HFFc6 (cell line): ENCODE measurements around the gene SLCO2A1. TPM values are rescaled to one million over a fixed set of nuclear protein-coding genes. Genes with fewer than 3 reads are reported as not detected.

ENCODE experiments used
- DNase-seq: peaks from one replicate; pipeline ENCODE4 v3.0.0-alpha.2; 2018
- H3K27ac Mint-ChIP-seq: 2 replicates; pipeline ENCODE4 v1.8.0; 2020; ENCODE audit warnings: mild to moderate bottlenecking, mixed read lengths
- H3K27me3 Mint-ChIP-seq: 2 replicates; pipeline ENCODE4 v1.8.0; 2021; ENCODE audit warnings: mild to moderate bottlenecking, moderate library complexity, mixed read lengths; ENCODE audit not compliant: insufficient read depth
- H3K36me3 Mint-ChIP-seq: 2 replicates; pipeline ENCODE4 v1.8.0; 2021; ENCODE audit warnings: low read depth, mixed read lengths
- H3K4me1 Mint-ChIP-seq: 2 replicates; pipeline ENCODE4 v1.8.0; 2020; ENCODE audit warnings: low read depth, mixed read lengths
- H3K4me3 Mint-ChIP-seq: 2 replicates; pipeline ENCODE4 v1.8.0; 2020; ENCODE audit warnings: mild to moderate bottlenecking, moderate library complexity, mixed read lengths
- H3K9me3 Mint-ChIP-seq: 2 replicates; pipeline ENCODE4 v1.8.0; 2020; ENCODE audit warnings: mild to moderate bottlenecking, mixed read lengths
- CTCF ChIP-seq: fragments of 200-600 bp; sonication (generic); IDR thresholded peaks from 2 replicates; pipeline ENCODE4 v1.5.0; 2021; ENCODE audit warnings: antibody characterized with exemption, mild to moderate bottlenecking
- total RNA-seq, 6 experiments: library from RNA; stranded (reverse); fragmentation: NEBNext Ultra II Directional; extraction: Animal tissue kit (Norgen Biotek cat#: 25700); gene quantifications; 2 replicates in 1 of 6; 3 replicates in 5 of 6; pipeline ENCODE4 v1.2.3, GENCODE V29; 2021

SLCO2A1 gene
- total RNA-seq, 6 experiments from 2014 or later, result 0.13 to 0.17 TPM; not detected in 4

GRCh38 chr3:134059671-134060560 lies 30.2 kb upstream of the SLCO2A1 start:
- no peak for DNase-seq
- no peaks in the 10 kb centered on the region for H3K9me3 Mint-ChIP-seq
- no peak for TF ChIP-seq CTCF
- H3K36me3 Mint-ChIP-seq, result no peaks in the 10 kb centered on the region
- H3K4me3 Mint-ChIP-seq, result no peak overlapping the region
- H3K4me1 Mint-ChIP-seq, result peaks cover 15% of the 10 kb centered on the region; the same call in 1 of the 2 replicates
- peaks cover 12% of the 10 kb centered on the region for H3K27me3 Mint-ChIP-seq
- no peak overlapping the region for H3K27ac Mint-ChIP-seq

- no peak for TF ChIP-seq CTCF
- DNase-seq, result no peak
- peaks cover 12% of the 10 kb centered on the region for H3K27me3 Mint-ChIP-seq
- peaks cover 15% of the 10 kb centered on the region; the same call in 1 of the 2 replicates for H3K4me1 Mint-ChIP-seq
- no peaks in the 10 kb centered on the region for H3K36me3 Mint-ChIP-seq
- no peaks in the 10 kb centered on the region for H3K9me3 Mint-ChIP-seq
- no peak overlapping the region for H3K4me3 Mint-ChIP-seq
- H3K27ac Mint-ChIP-seq, result no peak overlapping the region
Measured at GRCh38 chr3:134059035-134059601, 29.4 kb upstream of the SLCO2A1 start.

- Mint-ChIP-seq H3K27me3 (peaks cover 14% of the 10 kb centered on the region), H3K9me3 (no peaks in the 10 kb centered on the region), H3K36me3 (no peaks in the 10 kb centered on the region), H3K4me3 (no peak overlapping the region), H3K27ac (no peak overlapping the region), H3K4me1 (peaks cover 15% of the 10 kb centered on the region; the same call in 1 of the 2 replicates)
- no peak for TF ChIP-seq CTCF
- no peak for DNase-seq
Measured at GRCh38 chr3:134057654-134058110, 28.0 kb upstream of the SLCO2A1 start.

- peaks cover 12% of the 10 kb centered on the region for H3K27me3 Mint-ChIP-seq
- TF ChIP-seq CTCF, result no peak
- no peak for DNase-seq
- H3K4me1 Mint-ChIP-seq, result peaks cover 15% of the 10 kb centered on the region; the same call in 1 of the 2 replicates
- no peaks in the 10 kb centered on the region for H3K36me3 Mint-ChIP-seq
- H3K27ac Mint-ChIP-seq, result no peak overlapping the region
- H3K9me3 Mint-ChIP-seq, result no peaks in the 10 kb centered on the region
- no peak overlapping the region for H3K4me3 Mint-ChIP-seq
Measured at GRCh38 chr3:134057006-134057653, 27.4 kb upstream of the SLCO2A1 start.

- peaks cover 15% of the 10 kb centered on the region; the same call in 1 of the 2 replicates for H3K4me1 Mint-ChIP-seq
Measured at GRCh38 chr3:134056464-134056891, 26.8 kb upstream of the SLCO2A1 start.

More at GRCh38 chr3:134056464-134056891, 26.8 kb upstream of the SLCO2A1 start:
- no peaks in the 10 kb centered on the region for H3K9me3 Mint-ChIP-seq
- no peak for TF ChIP-seq CTCF
- no peak for DNase-seq
- peaks cover 11% of the 10 kb centered on the region for H3K27me3 Mint-ChIP-seq
- H3K4me3 Mint-ChIP-seq, result no peak overlapping the region
- H3K27ac Mint-ChIP-seq, result no peak overlapping the region
- no peaks in the 10 kb centered on the region for H3K36me3 Mint-ChIP-seq
